AG08396 (cell line): Measurements from ENCODE around the gene STK16.
"Not testable (repeated sequence)": the region's sequence is repeated elsewhere in the genome, so short reads cannot be mapped to it uniquely, and the experiment has no call there.

Source experiments
- DNase-seq: peaks from one replicate; pipeline ENCODE4 v3.0.0; 2012; ENCODE audit warnings: low spot score, mixed read lengths

The STK16 gene

GRCh38 chr2:219245148-219245898 lies at the start of gene STK16, which contains the start of gene GLB1L:
TSS of gene STK16 (plus strand) at chr2:219245479. CDS start at chr2:219246000, 521 bp downstream.
TSS of gene GLB1L (minus strand) at chr2:219245444. CDS start at chr2:219243573, 1,871 bp downstream.
- peak; percentile 95 for DNase-seq

GRCh38 chr2:219197388-219197787 lies 47.9 kb upstream of the STK16 start:
- DNase-seq = no peak

- DNase-seq = no peak
Observed at GRCh38 chr2:219198974-219199373, 46.3 kb upstream of the STK16 start.

GRCh38 chr2:219199470-219200211 lies 45.6 kb upstream of the STK16 start:
- no peak for DNase-seq

GRCh38 chr2:219200502-219201326 lies 44.6 kb upstream of the STK16 start:
- not testable (repeated sequence) for DNase-seq

GRCh38 chr2:219201331-219201730 lies 43.9 kb upstream of the STK16 start:
- not testable (repeated sequence) for DNase-seq

- DNase-seq = no peak
Observed at GRCh38 chr2:219204425-219205164, 40.7 kb upstream of the STK16 start.

- DNase-seq = no peak
Observed at GRCh38 chr2:219205165-219205538, 40.1 kb upstream of the STK16 start.

GRCh38 chr2:219205981-219206327 lies 39.3 kb upstream of the STK16 start:
- no peak for DNase-seq

GRCh38 chr2:219206328-219207133 lies 38.7 kb upstream of the STK16 start, which contains the start of gene ZFAND2B:
TSS of gene ZFAND2B (plus strand) at chr2:219206782. CDS start at chr2:219206988, 206 bp downstream.
- peak; percentile 98 for DNase-seq

- DNase-seq = no peak
Observed at GRCh38 chr2:219207134-219207883, 38.0 kb upstream of the STK16 start.

GRCh38 chr2:219207884-219208740 lies 37.2 kb upstream of the STK16 start:
- DNase-seq = peak; percentile 68

GRCh38 chr2:219209236-219210195 lies 35.8 kb upstream of the STK16 start:
- no peak for DNase-seq

- DNase-seq = no peak
Observed at GRCh38 chr2:219210196-219210885, 34.9 kb upstream of the STK16 start.

- no peak for DNase-seq
Observed at GRCh38 chr2:219210886-219211362, 34.4 kb upstream of the STK16 start.

GRCh38 chr2:219213026-219213415 lies 32.3 kb upstream of the STK16 start:
- DNase-seq = no peak

GRCh38 chr2:219213486-219214071 lies 31.7 kb upstream of the STK16 start:
- no peak for DNase-seq
